NCI-H82 treated with DMSO at 0.1 percent for 48 hours (cell line): ENCODE measurements around the gene GRIA1.

Source experiments
- DNase-seq: peaks from one replicate; lab custom pipeline; 2025; ENCODE audit not compliant: unreplicated experiment; lab: John Stamatoyannopoulos, UW

Gene GRIA1

GRCh38 chr5:153544706-153545105 is 54.2 kb downstream of the GRIA1 start:
- DNase-seq, result no peak

- no peak for DNase-seq
Observed at GRCh38 chr5:153546566-153546965, 56.1 kb downstream of the GRIA1 start.

GRCh38 chr5:153551537-153552079 is 61.1 kb downstream of the GRIA1 start:
- DNase-seq, result no peak

GRCh38 chr5:153552886-153553285 is 62.4 kb downstream of the GRIA1 start:
- DNase-seq, result no peak

- no peak for DNase-seq
Observed at GRCh38 chr5:153555420-153556114, 65.1 kb downstream of the GRIA1 start.

GRCh38 chr5:153558957-153559356 is 68.5 kb downstream of the GRIA1 start:
- no peak for DNase-seq

- no peak for DNase-seq
Observed at GRCh38 chr5:153559926-153560325, 69.5 kb downstream of the GRIA1 start.

GRCh38 chr5:153562189-153562588 is 71.7 kb downstream of the GRIA1 start:
- DNase-seq, result no peak

GRCh38 chr5:153565822-153566221 is 75.4 kb downstream of the GRIA1 start:
- no peak for DNase-seq

GRCh38 chr5:153569036-153569435 is 78.6 kb downstream of the GRIA1 start:
- no peak for DNase-seq

- DNase-seq, result no peak
Observed at GRCh38 chr5:153571162-153571561, 80.7 kb downstream of the GRIA1 start.

- DNase-seq, result no peak
Observed at GRCh38 chr5:153572411-153573145, 82.1 kb downstream of the GRIA1 start.

- peak; percentile 15 for DNase-seq
Observed at GRCh38 chr5:153573326-153574033, 83.0 kb downstream of the GRIA1 start.

GRCh38 chr5:153584126-153584959 is 93.9 kb downstream of the GRIA1 start:
- no peak for DNase-seq

- no peak for DNase-seq
Observed at GRCh38 chr5:153584960-153585359, 94.5 kb downstream of the GRIA1 start.

- no peak for DNase-seq
Observed at GRCh38 chr5:153585622-153586277, 95.3 kb downstream of the GRIA1 start.

GRCh38 chr5:153592081-153592480 is 101.6 kb downstream of the GRIA1 start:
- no peak for DNase-seq

- no peak for DNase-seq
Observed at GRCh38 chr5:153594785-153595184, 104.3 kb downstream of the GRIA1 start.

GRCh38 chr5:153598099-153598498 is 107.6 kb downstream of the GRIA1 start:
- DNase-seq, result no peak

GRCh38 chr5:153601377-153601776 is 110.9 kb downstream of the GRIA1 start:
- DNase-seq, result no peak
